Osteocyte (in vitro differentiated cells): Measurements from ENCODE around the gene PAX5. TPM values are rescaled to one million over a fixed set of nuclear protein-coding genes. Genes with fewer than 3 reads are reported as not detected.

Experiments
- DNase-seq: peaks from one replicate; pipeline ENCODE4 v3.0.0; 2021; ENCODE audit warnings: mixed read lengths; ENCODE audit not compliant: unreplicated experiment; ENCODE audit errors: extremely low spot score
- H3K27ac Mint-ChIP-seq: one replicate; pipeline ENCODE4 v1.8.0; 2021; ENCODE audit warnings: mild to moderate bottlenecking, mixed read lengths; ENCODE audit not compliant: unreplicated experiment
- H3K27me3 Mint-ChIP-seq: one replicate; pipeline ENCODE4 v1.8.0; 2021; ENCODE audit warnings: mixed read lengths; ENCODE audit not compliant: unreplicated experiment
- H3K36me3 Mint-ChIP-seq: one replicate; pipeline ENCODE4 v1.8.0; 2021; ENCODE audit warnings: mixed read lengths; ENCODE audit not compliant: unreplicated experiment
- H3K4me1 Mint-ChIP-seq: one replicate; pipeline ENCODE4 v1.8.0; 2021; ENCODE audit warnings: mixed read lengths; ENCODE audit not compliant: unreplicated experiment
- H3K4me3 Mint-ChIP-seq: one replicate; pipeline ENCODE4 v1.8.0; 2021; ENCODE audit warnings: mild to moderate bottlenecking, moderate library complexity, mixed read lengths; ENCODE audit not compliant: unreplicated experiment
- H3K9me3 Mint-ChIP-seq: one replicate; pipeline ENCODE4 v1.8.0; 2021; ENCODE audit warnings: mixed read lengths; ENCODE audit not compliant: unreplicated experiment
- total RNA-seq: library from RNA; stranded (reverse); gene quantifications from 2 replicates; pipeline ENCODE4 v1.2.1, GENCODE V29; 2021
- TF ChIP-seq, protein P1 (sequence below): fragments of 200-600 bp; sonication (generic); IDR thresholded peaks from 2 replicates; pipeline ENCODE4 v1.5.0; 2021; ENCODE audit warnings: antibody characterized with exemption, mild to moderate bottlenecking, moderate library complexity

Gene PAX5
- total RNA-seq, 1 donor from 2014 or later: not detected

DNA sequence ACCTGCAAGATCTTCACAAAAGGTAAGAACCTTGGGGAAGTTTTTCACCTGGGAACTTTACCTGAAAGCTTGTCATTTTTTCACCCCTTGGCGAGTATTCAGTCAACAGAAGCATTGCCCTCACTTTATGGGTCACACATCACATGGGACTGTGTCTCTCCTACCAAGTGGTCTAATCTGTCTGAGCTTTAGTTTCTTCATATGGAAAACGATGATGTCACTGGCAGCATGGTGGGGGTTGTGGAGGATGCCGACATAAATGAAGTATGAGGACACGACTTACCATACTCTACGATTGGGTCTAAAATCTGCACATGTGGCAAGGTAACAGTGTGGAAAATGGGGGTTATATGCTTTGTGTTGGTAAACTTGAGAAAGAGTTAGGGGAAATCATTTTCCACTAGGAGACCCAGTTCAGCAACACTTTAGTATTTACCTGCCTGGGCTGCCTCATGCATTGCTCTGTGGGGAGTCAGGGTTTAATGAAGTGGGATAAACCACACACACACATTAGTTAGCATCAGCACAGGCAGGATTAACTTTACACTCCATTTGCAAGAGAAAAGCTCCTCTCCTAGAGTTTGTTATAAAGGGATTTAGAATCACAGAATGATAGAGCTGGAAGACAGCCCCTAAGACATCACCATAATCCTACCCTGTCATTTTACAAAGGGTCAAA lies 19.8 kb upstream of the PAX5 start:
- Mint-ChIP-seq H3K27me3 (peaks cover 87% of the 10 kb centered on the region), H3K4me3 (no peak overlapping the region), H3K36me3 (no peaks in the 10 kb centered on the region), H3K4me1 (no peaks in the 10 kb centered on the region), H3K27ac (no peak overlapping the region), H3K9me3 (no peaks in the 10 kb centered on the region)
- TF ChIP-seq, protein P1, sequence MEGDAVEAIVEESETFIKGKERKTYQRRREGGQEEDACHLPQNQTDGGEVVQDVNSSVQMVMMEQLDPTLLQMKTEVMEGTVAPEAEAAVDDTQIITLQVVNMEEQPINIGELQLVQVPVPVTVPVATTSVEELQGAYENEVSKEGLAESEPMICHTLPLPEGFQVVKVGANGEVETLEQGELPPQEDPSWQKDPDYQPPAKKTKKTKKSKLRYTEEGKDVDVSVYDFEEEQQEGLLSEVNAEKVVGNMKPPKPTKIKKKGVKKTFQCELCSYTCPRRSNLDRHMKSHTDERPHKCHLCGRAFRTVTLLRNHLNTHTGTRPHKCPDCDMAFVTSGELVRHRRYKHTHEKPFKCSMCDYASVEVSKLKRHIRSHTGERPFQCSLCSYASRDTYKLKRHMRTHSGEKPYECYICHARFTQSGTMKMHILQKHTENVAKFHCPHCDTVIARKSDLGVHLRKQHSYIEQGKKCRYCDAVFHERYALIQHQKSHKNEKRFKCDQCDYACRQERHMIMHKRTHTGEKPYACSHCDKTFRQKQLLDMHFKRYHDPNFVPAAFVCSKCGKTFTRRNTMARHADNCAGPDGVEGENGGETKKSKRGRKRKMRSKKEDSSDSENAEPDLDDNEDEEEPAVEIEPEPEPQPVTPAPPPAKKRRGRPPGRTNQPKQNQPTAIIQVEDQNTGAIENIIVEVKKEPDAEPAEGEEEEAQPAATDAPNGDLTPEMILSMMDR: no peak
- DNase-seq: no peak

DNA sequence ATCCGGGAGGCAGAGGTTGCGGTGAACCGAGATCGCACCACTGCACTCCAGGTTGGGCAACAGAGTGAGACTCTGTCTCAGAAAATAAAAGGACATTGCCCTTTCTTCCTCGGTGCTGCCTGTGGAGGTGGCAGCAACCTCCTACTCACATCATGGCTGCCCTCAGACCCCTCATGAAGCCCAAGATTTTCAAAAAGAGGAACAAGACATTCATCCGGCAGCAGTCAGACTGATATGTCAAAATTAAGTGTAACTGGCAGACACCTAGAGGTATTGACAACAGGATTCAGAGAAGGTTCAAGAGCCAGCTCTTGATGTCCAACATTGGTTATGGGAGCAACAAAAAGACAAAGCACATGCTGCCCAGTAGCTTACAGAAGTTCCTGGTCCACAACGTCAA lies 12.6 kb upstream of the PAX5 start:
- Mint-ChIP-seq H3K4me3 (no peak overlapping the region), H3K9me3 (no peaks in the 10 kb centered on the region), H3K27me3 (peaks cover 83% of the 10 kb centered on the region)

GRCh38 chr9:37042421-37042820 lies 8.4 kb upstream of the PAX5 start:
- Mint-ChIP-seq H3K27ac (no peak overlapping the region), H3K4me1 (no peaks in the 10 kb centered on the region), H3K4me3 (no peak overlapping the region), H3K9me3 (no peaks in the 10 kb centered on the region), H3K36me3 (no peaks in the 10 kb centered on the region), H3K27me3 (peaks cover 89% of the 10 kb centered on the region)
- no peak for DNase-seq
- TF ChIP-seq, protein P1: no peak

More for the DNA sequence above, 12.6 kb upstream of the PAX5 start:
- no peaks in the 10 kb centered on the region for H3K4me1 Mint-ChIP-seq
- H3K36me3 Mint-ChIP-seq: no peaks in the 10 kb centered on the region
- DNase-seq: no peak
- H3K27ac Mint-ChIP-seq: no peak overlapping the region
- TF ChIP-seq, protein P1: no peak

DNA sequence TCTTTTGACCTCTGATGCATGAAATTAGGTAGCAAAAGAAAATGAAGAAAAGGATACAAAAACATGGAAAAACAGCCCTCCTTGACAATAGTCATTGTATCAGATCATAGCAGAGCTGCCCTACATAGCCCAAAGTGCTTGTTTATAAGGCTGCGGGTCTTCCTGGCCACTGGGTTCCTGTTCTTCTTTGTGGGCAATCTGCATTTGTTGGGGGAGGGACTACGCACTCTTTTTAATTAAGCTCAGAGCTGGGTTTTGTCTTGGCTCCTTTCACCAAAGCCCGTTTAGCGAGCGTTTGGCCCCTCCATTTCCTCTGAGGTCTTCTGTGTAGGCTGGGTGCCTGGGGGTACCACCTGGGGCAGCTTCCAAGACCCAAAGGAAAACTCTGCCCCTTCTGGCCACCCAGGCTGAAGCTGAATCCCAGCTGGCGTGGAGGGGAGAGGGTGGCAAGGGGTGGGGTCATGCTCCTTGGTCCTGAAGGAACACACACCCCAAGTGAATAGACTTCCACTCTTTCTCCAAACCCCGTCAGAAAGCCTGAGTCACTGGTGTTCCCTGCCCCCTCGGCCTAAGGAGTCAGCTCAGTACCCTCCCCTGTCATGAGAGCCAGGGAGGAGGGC lies 6.5 kb upstream of the PAX5 start:
- peaks cover 15% of the 10 kb centered on the region for H3K4me1 Mint-ChIP-seq
- H3K4me3 Mint-ChIP-seq: no peak overlapping the region
- no peaks in the 10 kb centered on the region for H3K36me3 Mint-ChIP-seq
- H3K9me3 Mint-ChIP-seq: no peaks in the 10 kb centered on the region
- no peak overlapping the region for H3K27ac Mint-ChIP-seq
- H3K27me3 Mint-ChIP-seq: peaks cover 89% of the 10 kb centered on the region
- TF ChIP-seq, protein P1: no peak
- no peak for DNase-seq

- no peak for DNase-seq
- TF ChIP-seq, protein P1: no peak
- H3K27ac Mint-ChIP-seq: no peak overlapping the region
- peaks cover 89% of the 10 kb centered on the region for H3K27me3 Mint-ChIP-seq
- H3K4me1 Mint-ChIP-seq: peaks cover 25% of the 10 kb centered on the region
- H3K9me3 Mint-ChIP-seq: no peaks in the 10 kb centered on the region
- H3K36me3 Mint-ChIP-seq: no peaks in the 10 kb centered on the region
- no peak overlapping the region for H3K4me3 Mint-ChIP-seq
These were observed 4.9 kb upstream of the PAX5 start for GRCh38 chr9:37038943-37039464.
